GM23338 (cell line): Measurements from ENCODE around the gene THSD1. TPM values are rescaled to one million over a fixed set of nuclear protein-coding genes. Genes with fewer than 3 reads are reported as not detected.

Experiments
- ATAC-seq: fragments of 200-7000 bp; cut with Tn5 transposase; 3 replicates; pipeline ENCODE4 v1.9.1; 2020
- DNase-seq: peaks from one replicate; pipeline ENCODE4 v3.0.0-alpha.2; 2015; ENCODE audit warnings: low spot score
- H2AFZ ChIP-seq: fragments of 200-600 bp; sonication (generic); 2 replicates; pipeline ENCODE4 v1.8.0; 2016; ENCODE audit warnings: antibody characterized with exemption, mild to moderate bottlenecking, moderate library complexity
- H3F3A ChIP-seq: fragments of 200-600 bp; sonication (generic); replicated peaks from 2 replicates; pipeline ENCODE4 v1.8.0; 2017; ENCODE audit warnings: antibody characterized with exemption, mixed run types, low read depth
- H3K27ac ChIP-seq: fragments of 200-600 bp; sonication (generic); 2 replicates; pipeline ENCODE4 v1.6.1; 2016; ENCODE audit warnings: low read depth
- H3K27me3 ChIP-seq: fragments of 200-600 bp; sonication (generic); 2 replicates; pipeline ENCODE4 v1.8.0; 2016; ENCODE audit warnings: mild to moderate bottlenecking, mixed run types, moderate library complexity; ENCODE audit not compliant: insufficient read depth
- H3K36me3 ChIP-seq: fragments of 200-600 bp; sonication (generic); 2 replicates; pipeline ENCODE4 v1.8.0; 2016; ENCODE audit warnings: mild to moderate bottlenecking; ENCODE audit not compliant: insufficient read depth
- H3K4me1 ChIP-seq: fragments of 200-600 bp; sonication (generic); 2 replicates; pipeline ENCODE4 v1.8.0; 2016; ENCODE audit warnings: mild to moderate bottlenecking, moderate library complexity; ENCODE audit not compliant: insufficient read depth
- H3K4me2 ChIP-seq: fragments of 200-600 bp; sonication (generic); 2 replicates; pipeline ENCODE4 v1.7.1; 2017; ENCODE audit warnings: mixed run types
- H3K4me3 ChIP-seq: fragments of 200-600 bp; sonication (generic); 2 replicates; pipeline ENCODE4 v1.6.1; 2016; ENCODE audit warnings: mixed run types
- H3K79me2 ChIP-seq: fragments of 200-600 bp; sonication (generic); replicated peaks from 2 replicates; pipeline ENCODE4 v1.8.0; 2017; ENCODE audit warnings: mild to moderate bottlenecking; ENCODE audit not compliant: insufficient read depth
- H3K9me2 ChIP-seq: fragments of 200-600 bp; sonication (generic); 2 replicates; pipeline ENCODE4 v1.8.0; 2017; ENCODE audit not compliant: insufficient read depth
- H4K20me1 ChIP-seq: fragments of 200-600 bp; sonication (generic); replicated peaks from 2 replicates; pipeline ENCODE4 v1.8.0; 2017; ENCODE audit warnings: mild to moderate bottlenecking; ENCODE audit not compliant: insufficient read depth
- H3K27ac Mint-ChIP-seq: 2 replicates; pipeline ENCODE4 v1.8.0; 2020; ENCODE audit warnings: inconsistent platforms, mild to moderate bottlenecking, moderate library complexity, mixed read lengths
- H3K27me3 Mint-ChIP-seq: 3 replicates; pipeline ENCODE4 v1.8.0; 2022; ENCODE audit warnings: low read depth, mild to moderate bottlenecking, moderate library complexity, mixed read lengths, inconsistent platforms; ENCODE audit not compliant: insufficient read depth, poor library complexity
- H3K36me3 Mint-ChIP-seq: 3 replicates; pipeline ENCODE4 v1.8.0; 2021; ENCODE audit warnings: low read depth, mild to moderate bottlenecking, inconsistent platforms, moderate library complexity, mixed read lengths
- H3K4me1 Mint-ChIP-seq: 3 replicates; pipeline ENCODE4 v1.8.0; 2020; ENCODE audit warnings: mild to moderate bottlenecking, inconsistent platforms, mixed read lengths
- H3K4me3 Mint-ChIP-seq: 3 replicates; pipeline ENCODE4 v1.8.0; 2021; ENCODE audit warnings: moderate library complexity, mild to moderate bottlenecking, inconsistent platforms, mixed read lengths
- H3K9me3 Mint-ChIP-seq: 3 replicates; pipeline ENCODE4 v1.8.0; 2020; ENCODE audit warnings: moderate library complexity, mild to moderate bottlenecking, inconsistent platforms, mixed read lengths
- CREB1 ChIP-seq: fragments of 250-450 bp; sonication (Bioruptor Pico); IDR thresholded peaks from 2 replicates; pipeline ENCODE4 v1.5.0; 2020; ENCODE audit warnings: low read depth, mild to moderate bottlenecking, moderate library complexity
- CTCF ChIP-seq, 2 experiments: fragments of 200-600 bp in 1 of 2; sonication (generic) in 1 of 2; conservative IDR thresholded peaks; 2 replicates each; pipeline versions ENCODE4 v1.5.1 to v1.6.1; 2016 to 2017; ENCODE audit warnings: antibody characterized with exemption in 2 of 2, low read depth in 2 of 2, mild to moderate bottlenecking in 2 of 2, moderate library complexity in 1 of 2
- EZH2 ChIP-seq: fragments of 200-600 bp; sonication (generic); IDR thresholded peaks from one replicate; pipeline ENCODE4 v1.8.0; 2017; ENCODE audit warnings: antibody characterized with exemption, mild to moderate bottlenecking, low read depth; ENCODE audit not compliant: unreplicated experiment
- EZH2phosphoT487 ChIP-seq: fragments of 200-600 bp; sonication (generic); IDR thresholded peaks from one replicate; pipeline ENCODE4 v1.8.1; 2018; ENCODE audit warnings: antibody characterized with exemption; ENCODE audit not compliant: unreplicated experiment
- JUNB ChIP-seq: IDR thresholded peaks from one replicate; pipeline ENCODE4 v1.6.1; 2016; ENCODE audit warnings: antibody characterized with exemption; ENCODE audit not compliant: unreplicated experiment
- NANOG ChIP-seq: IDR thresholded peaks from 2 replicates; pipeline ENCODE4 v1.6.1; 2016; ENCODE audit warnings: antibody characterized with exemption, borderline replicate concordance
- POLR2AphosphoS5 ChIP-seq: IDR thresholded peaks from 2 replicates; pipeline ENCODE4 v1.6.1; 2016; ENCODE audit warnings: antibody characterized with exemption, low read depth
- REST ChIP-seq: IDR thresholded peaks from one replicate; pipeline ENCODE4 v1.6.1; 2018; ENCODE audit warnings: antibody characterized with exemption; ENCODE audit not compliant: unreplicated experiment
- STAT1 ChIP-seq: IDR thresholded peaks from one replicate; pipeline ENCODE4 v1.6.1; 2016; ENCODE audit warnings: antibody characterized with exemption; ENCODE audit not compliant: unreplicated experiment
- ZNF114 ChIP-seq: fragments of 250-450 bp; sonication (Bioruptor Pico); IDR thresholded peaks from 2 replicates; pipeline ENCODE4 v1.5.0; 2020; ENCODE audit warnings: mild to moderate bottlenecking, moderate library complexity
- ZNF331 ChIP-seq: fragments of 250-450 bp; sonication (Bioruptor Pico); IDR thresholded peaks from 2 replicates; pipeline ENCODE4 v1.5.0; 2020; ENCODE audit warnings: low read depth, mild to moderate bottlenecking, moderate library complexity
- ZNF462 ChIP-seq: fragments of 250-450 bp; sonication (Bioruptor Pico); IDR thresholded peaks from 2 replicates; pipeline ENCODE4 v1.5.0; 2020; ENCODE audit warnings: mild to moderate bottlenecking, moderate library complexity
- polyA plus RNA-seq: library from polyadenylated mRNA; unstranded; fragments of >200 nt; fragmentation: Nextera tagmentation; extraction: Ambion mirVana; gene quantifications from 2 replicates; pipeline ENCODE4 v1.2.1, GENCODE V29; 2016
- total RNA-seq: library from RNA; depleted of rRNA; stranded (reverse); fragments of >200 nt; shearing (Covaris generic); gene quantifications from 2 replicates; pipeline ENCODE4 v1.2.3, GENCODE V29; 2014

Gene THSD1
- total and polyA plus RNA-seq, 2 experiments from 2014 or later: 0.69 TPM; not detected in 1

DNA sequence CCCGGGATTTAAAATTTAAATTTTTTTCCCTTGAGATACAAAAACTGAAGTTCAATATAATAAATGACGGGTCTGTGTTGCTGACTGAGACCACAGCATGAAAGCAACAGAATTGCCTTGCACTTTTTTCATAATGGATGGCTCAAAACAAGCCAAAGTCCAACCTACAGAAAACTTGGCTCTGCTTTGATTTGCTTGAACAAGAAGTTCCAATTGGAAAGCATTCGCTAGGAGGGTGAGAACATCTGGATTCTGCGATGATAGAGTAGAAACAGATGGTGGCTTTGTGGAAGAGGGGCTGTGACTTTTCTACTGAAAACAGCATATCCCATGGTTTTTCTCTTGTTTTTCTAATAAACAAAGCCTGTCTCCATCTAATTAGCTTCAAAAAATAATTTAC is 46.4 kb downstream of the THSD1 start:
- no peak overlapping the region for H3K4me2 ChIP-seq
- no peak for TF ChIP-seq EZH2
- TF ChIP-seq JUNB: no peak
- TF ChIP-seq CTCF (conservative IDR thresholded peaks at IDR 0.05; ENCODE audit: low read depth in 2 of 2): no peak
- no peak for TF ChIP-seq NANOG
- no peak for TF ChIP-seq CREB1 (CRISPR knock-in tag)
- no peak for TF ChIP-seq STAT1
- TF ChIP-seq REST: no peak
- no peak for TF ChIP-seq ZNF331 (CRISPR knock-in tag)
- TF ChIP-seq POLR2AphosphoS5: no peak
- TF ChIP-seq EZH2phosphoT487: no peak
- TF ChIP-seq ZNF462 (CRISPR knock-in tag): no peak
- TF ChIP-seq ZNF114 (CRISPR knock-in tag): no peak
- Mint-ChIP-seq H3K36me3 (no peaks in the 10 kb centered on the region), H3K4me3 (no peak overlapping the region), H3K4me1 (no peaks in the 10 kb centered on the region), H3K9me3 (no peaks in the 10 kb centered on the region), H3K27ac (no peak overlapping the region), H3K27me3 (no peaks in the 10 kb centered on the region)
- no peaks in the 10 kb centered on the region for H3K4me1 ChIP-seq
- H4K20me1 ChIP-seq: no peaks in the 10 kb centered on the region
- ATAC-seq: no peak
- H3K9me2 ChIP-seq: peaks cover 3% of the 10 kb centered on the region; the same call in 1 of the 2 replicates
- no peaks in the 10 kb centered on the region for H3K36me3 ChIP-seq
- H3K27ac ChIP-seq: no peak overlapping the region
- no peak overlapping the region for H3K4me3 ChIP-seq
- no peaks in the 10 kb centered on the region for H3K27me3 ChIP-seq
- H3K79me2 ChIP-seq: no peaks in the 10 kb centered on the region
- H2AFZ ChIP-seq: no peak overlapping the region
- DNase-seq: no peak
- H3F3A ChIP-seq: no peaks in the 10 kb centered on the region
